Measurements from ENCODE around the gene GNAI3. TPM values are rescaled to one million over a fixed set of nuclear protein-coding genes. Genes with fewer than 3 reads are reported as not detected.

The GNAI3 gene
- total RNA-seq, 4 donors from 2014 or later: 8.2 to 15.1 (median 11.6) TPM

DNA sequence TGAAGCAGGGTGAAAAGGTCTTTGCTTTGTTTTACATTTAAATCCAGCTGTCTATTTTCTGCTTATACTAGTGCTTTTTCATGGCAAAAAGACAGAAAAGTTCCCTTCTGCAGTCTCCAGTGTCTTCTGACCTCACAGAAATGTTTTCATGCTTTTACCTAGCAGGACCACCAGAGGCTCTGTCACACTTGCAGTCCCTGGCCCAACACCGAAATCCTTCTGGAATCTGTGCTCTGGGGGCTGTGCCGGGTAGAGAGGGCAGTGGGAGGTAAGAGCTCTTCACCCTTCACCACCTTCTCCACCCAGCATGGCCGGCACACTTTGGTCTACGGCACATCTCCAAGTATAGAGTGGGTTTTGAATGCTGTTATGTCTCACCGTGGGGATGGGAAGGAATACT, 50.2 kb downstream of the GNAI3 start:
- 88 to 94% methylated on average over 5 of the region's 5 CpGs for WGBS, 2 donors
- no peaks in the 10 kb centered on the region for H3K9me3 ChIP-seq
- DNase-seq: no peak
- intact Hi-C loops (cut with DNase I): no loop called here
- no peak overlapping the region for H3K27ac ChIP-seq
- H3K4me3 ChIP-seq: no peak overlapping the region
- no peaks in the 10 kb centered on the region for H3K27me3 ChIP-seq
- H3K4me1 ChIP-seq: no peaks in the 10 kb centered on the region
- H3K36me3 ChIP-seq: peaks cover 3 to 57% (median 6%) of the 10 kb centered on the region in 3 donors
- TF ChIP-seq, protein P1, sequence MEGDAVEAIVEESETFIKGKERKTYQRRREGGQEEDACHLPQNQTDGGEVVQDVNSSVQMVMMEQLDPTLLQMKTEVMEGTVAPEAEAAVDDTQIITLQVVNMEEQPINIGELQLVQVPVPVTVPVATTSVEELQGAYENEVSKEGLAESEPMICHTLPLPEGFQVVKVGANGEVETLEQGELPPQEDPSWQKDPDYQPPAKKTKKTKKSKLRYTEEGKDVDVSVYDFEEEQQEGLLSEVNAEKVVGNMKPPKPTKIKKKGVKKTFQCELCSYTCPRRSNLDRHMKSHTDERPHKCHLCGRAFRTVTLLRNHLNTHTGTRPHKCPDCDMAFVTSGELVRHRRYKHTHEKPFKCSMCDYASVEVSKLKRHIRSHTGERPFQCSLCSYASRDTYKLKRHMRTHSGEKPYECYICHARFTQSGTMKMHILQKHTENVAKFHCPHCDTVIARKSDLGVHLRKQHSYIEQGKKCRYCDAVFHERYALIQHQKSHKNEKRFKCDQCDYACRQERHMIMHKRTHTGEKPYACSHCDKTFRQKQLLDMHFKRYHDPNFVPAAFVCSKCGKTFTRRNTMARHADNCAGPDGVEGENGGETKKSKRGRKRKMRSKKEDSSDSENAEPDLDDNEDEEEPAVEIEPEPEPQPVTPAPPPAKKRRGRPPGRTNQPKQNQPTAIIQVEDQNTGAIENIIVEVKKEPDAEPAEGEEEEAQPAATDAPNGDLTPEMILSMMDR (IDR thresholded peaks at IDR 0.05): no peak
- no peak for TF ChIP-seq POLR2A (IDR thresholded peaks at IDR 0.05)

DNA sequence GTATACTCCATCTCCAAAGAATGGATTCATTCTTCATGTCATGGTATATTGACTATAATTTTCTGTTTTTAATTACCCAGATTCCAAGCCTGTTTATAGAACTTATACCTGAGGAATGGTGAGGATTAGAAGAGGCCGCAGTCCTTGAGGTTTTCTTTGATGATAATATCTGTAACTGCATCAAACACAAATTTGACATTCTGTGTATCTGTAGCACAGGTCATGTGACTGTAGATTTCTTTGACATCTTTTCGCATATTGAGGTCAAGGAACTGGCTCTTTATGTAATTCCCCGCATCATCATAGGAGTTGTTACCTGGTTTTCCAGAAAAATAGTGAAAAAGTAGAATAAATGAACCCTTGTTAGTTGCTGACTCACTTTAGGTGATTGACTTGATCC, 54.8 kb downstream of the GNAI3 start:
- no peak for DNase-seq
- 95 to 96% methylated on average over 3 of the region's 3 CpGs for WGBS, 2 donors
- no peak overlapping the region for H3K4me3 ChIP-seq
- H3K27me3 ChIP-seq: no peaks in the 10 kb centered on the region
- H3K27ac ChIP-seq: no peak overlapping the region
- H3K36me3 ChIP-seq: peaks cover 0 to 26% (median 0%) of the 10 kb centered on the region in 3 donors
- TF ChIP-seq POLR2A (IDR thresholded peaks at IDR 0.05): no peak
- TF ChIP-seq, protein P1 (IDR thresholded peaks at IDR 0.05): no peak
- H3K4me1 ChIP-seq: no peaks in the 10 kb centered on the region
- intact Hi-C loops (cut with DNase I): no loop called here
- H3K9me3 ChIP-seq: no peaks in the 10 kb centered on the region

DNA sequence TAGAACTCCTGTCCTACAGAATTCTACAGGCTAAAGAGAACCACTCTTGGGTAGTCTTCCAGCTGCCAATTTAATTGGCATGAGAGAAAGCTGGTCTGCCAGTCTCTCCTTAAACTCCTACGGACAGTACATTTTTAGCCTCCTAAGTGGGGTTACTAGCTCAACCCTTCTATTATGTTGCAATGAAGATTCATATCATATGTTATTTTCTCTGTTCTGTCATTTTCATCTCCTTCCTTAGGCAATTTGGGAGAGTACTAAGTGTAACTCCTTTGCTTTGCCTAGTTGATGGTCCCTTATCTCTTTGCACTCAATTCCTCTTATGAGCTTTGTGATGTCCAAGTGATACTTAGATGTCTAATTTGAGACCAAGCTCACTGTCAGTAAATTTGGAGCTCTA, 57.0 kb downstream of the GNAI3 start:
- TF ChIP-seq, protein P1 (IDR thresholded peaks at IDR 0.05): no peak
- no peak for TF ChIP-seq POLR2A (IDR thresholded peaks at IDR 0.05)
- intact Hi-C loops (cut with DNase I): no loop called here
- Histone ChIP-seq H3K9me3 (no peaks in the 10 kb centered on the region), H3K27me3 (no peaks in the 10 kb centered on the region), H3K4me3 (no peak overlapping the region), H3K27ac (no peak overlapping the region), H3K36me3 (peaks cover 0 to 15% (median 0%) of the 10 kb centered on the region in 3 donors), H3K4me1 (no peaks in the 10 kb centered on the region)
- DNase-seq: no peak
- WGBS, 2 donors: 94 to 100% methylated on average over 1 of the region's 1 CpG

DNA sequence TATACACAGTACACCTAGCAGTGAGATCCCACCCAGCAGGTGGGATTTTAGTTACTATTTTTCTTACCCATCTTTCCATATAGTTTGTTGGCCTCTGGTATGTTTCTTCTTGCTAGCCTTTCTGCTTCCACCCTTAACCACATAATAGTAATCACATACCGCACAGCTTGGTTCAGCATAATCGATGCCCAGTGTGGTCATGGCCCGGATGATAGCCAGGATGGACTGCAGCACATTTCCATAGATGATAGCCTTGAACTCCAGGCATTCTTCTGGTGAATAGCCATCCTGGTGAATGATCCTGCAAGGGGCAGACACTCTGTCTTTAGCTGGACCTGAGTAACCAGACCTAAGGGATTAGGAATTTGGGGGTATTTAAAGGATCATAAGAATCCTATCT, 61.5 kb downstream of the GNAI3 start:
- H3K27ac ChIP-seq: no peak overlapping the region
- H3K4me1 ChIP-seq: no peaks in the 10 kb centered on the region
- H3K4me3 ChIP-seq: no peak overlapping the region
- intact Hi-C loops (cut with DNase I): no loop called here
- H3K9me3 ChIP-seq: no peaks in the 10 kb centered on the region
- no peak for DNase-seq
- TF ChIP-seq POLR2A (IDR thresholded peaks at IDR 0.05): no peak
- TF ChIP-seq, protein P1 (IDR thresholded peaks at IDR 0.05): no peak
- H3K36me3 ChIP-seq: peaks cover 0 to 13% (median 0%) of the 10 kb centered on the region in 3 donors
- H3K27me3 ChIP-seq: no peaks in the 10 kb centered on the region
- 93% methylated on average over 3 of the region's 3 CpGs for WGBS, 2 donors

DNA sequence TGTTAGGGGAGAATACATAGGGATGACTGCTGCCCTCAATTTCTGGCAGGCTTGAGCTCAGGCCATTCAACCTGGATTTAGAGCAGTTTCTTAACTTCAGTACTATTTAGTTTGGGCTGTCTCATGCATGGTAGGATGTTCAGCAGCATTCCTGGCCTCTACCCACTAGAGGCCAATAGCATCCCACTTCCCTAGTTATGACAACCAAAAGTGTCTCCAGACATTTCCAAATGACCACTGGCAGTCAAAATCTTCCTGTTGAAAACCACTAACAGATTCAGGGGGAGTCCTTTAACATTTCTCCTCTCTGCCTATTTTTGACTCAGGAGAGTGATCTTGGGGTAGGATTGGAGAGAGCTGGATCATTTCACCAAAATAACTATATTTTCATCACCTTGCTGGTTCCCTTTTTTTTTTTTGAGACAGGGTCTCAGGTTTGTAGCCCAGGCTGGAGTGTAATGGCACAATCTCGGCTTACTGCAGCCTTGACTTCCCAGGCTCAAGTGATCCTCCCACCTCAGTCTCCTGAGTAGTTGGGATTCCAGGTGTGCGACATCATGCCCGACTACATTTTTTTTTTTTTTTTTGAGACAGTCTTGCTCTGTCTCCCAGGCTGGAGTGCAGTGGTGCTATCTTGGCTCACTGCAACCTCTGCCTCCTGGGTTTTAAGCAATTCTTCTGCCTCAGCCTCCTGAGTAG, 62.3 kb downstream of the GNAI3 start:
- H3K4me3 ChIP-seq: no peak overlapping the region
- H3K27ac ChIP-seq: no peak overlapping the region
- H3K36me3 ChIP-seq: peaks cover 0 to 4% (median 0%) of the 10 kb centered on the region in 3 donors
- no peaks in the 10 kb centered on the region for H3K4me1 ChIP-seq
- H3K9me3 ChIP-seq: no peaks in the 10 kb centered on the region
- WGBS, 2 donors: 57 to 71% methylated on average over 3 of the region's 3 CpGs
- intact Hi-C loops (cut with DNase I): no loop called here
- DNase-seq: no peak
- H3K27me3 ChIP-seq: no peaks in the 10 kb centered on the region
- no peak for TF ChIP-seq POLR2A (IDR thresholded peaks at IDR 0.05)
- TF ChIP-seq, protein P1 (IDR thresholded peaks at IDR 0.05): no peak
